Endodermal cell (in vitro differentiated cells): ENCODE results near the gene STX17. TPM values are rescaled to one million over a fixed set of nuclear protein-coding genes. Genes with fewer than 3 reads are reported as not detected.

Experiments
- DNase-seq: peaks from one replicate; pipeline ENCODE4 v3.0.0-alpha.2; 2017
- H3K27ac ChIP-seq: 2 replicates; pipeline ENCODE4 v1.5.1; 2013; ENCODE audit warnings: mild to moderate bottlenecking, low read depth, low read length, moderate library complexity
- H3K27me3 ChIP-seq: 2 replicates; pipeline ENCODE4 v1.6.1; 2013; ENCODE audit warnings: mild to moderate bottlenecking, low read length, moderate library complexity; ENCODE audit not compliant: insufficient read depth, control insufficient read depth, poor library complexity, severe bottlenecking
- H3K36me3 ChIP-seq: 2 replicates; pipeline ENCODE4 v1.7.0; 2013; ENCODE audit warnings: mild to moderate bottlenecking, low read length, moderate library complexity; ENCODE audit not compliant: control insufficient read depth, insufficient read depth
- H3K4me1 ChIP-seq: one replicate; pipeline ENCODE4 v1.7.0; 2013; ENCODE audit warnings: low read length; ENCODE audit not compliant: control insufficient read depth, insufficient read depth
- H3K4me3 ChIP-seq: 2 replicates; pipeline ENCODE4 v1.5.1; 2013; ENCODE audit warnings: mild to moderate bottlenecking, low read length, moderate library complexity
- H3K9ac ChIP-seq: 2 replicates; pipeline ENCODE4 v1.6.1; 2013; ENCODE audit warnings: mild to moderate bottlenecking, low read length, moderate library complexity; ENCODE audit not compliant: poor library complexity, severe bottlenecking; ENCODE audit errors: extremely low read depth
- H3K9me3 ChIP-seq: 2 replicates; pipeline ENCODE4 v1.6.1; 2013; ENCODE audit warnings: mild to moderate bottlenecking, low read length, moderate library complexity; ENCODE audit not compliant: control insufficient read depth
- H3K27ac Mint-ChIP-seq: 2 replicates; pipeline ENCODE4 v1.8.0; 2020; ENCODE audit warnings: mixed read lengths
- H3K27me3 Mint-ChIP-seq: 2 replicates; pipeline ENCODE4 v1.8.0; 2021; ENCODE audit warnings: mild to moderate bottlenecking, mixed read lengths; ENCODE audit not compliant: insufficient read depth
- H3K36me3 Mint-ChIP-seq: 2 replicates; pipeline ENCODE4 v1.8.0; 2020; ENCODE audit warnings: low read depth, mixed read lengths
- H3K4me1 Mint-ChIP-seq: 2 replicates; pipeline ENCODE4 v1.8.0; 2020; ENCODE audit warnings: mixed read lengths
- H3K4me3 Mint-ChIP-seq: 2 replicates; pipeline ENCODE4 v1.8.0; 2020; ENCODE audit warnings: mild to moderate bottlenecking, moderate library complexity, mixed read lengths
- H3K9me3 Mint-ChIP-seq: 2 replicates; pipeline ENCODE4 v1.8.0; 2020; ENCODE audit warnings: mild to moderate bottlenecking, mixed read lengths
- CTCF ChIP-seq: fragments of 200-600 bp; sonication (generic); conservative IDR thresholded peaks from 2 replicates; pipeline ENCODE4 v1.5.0; 2021; ENCODE audit warnings: antibody characterized with exemption, mild to moderate bottlenecking
- WGBS, 2 experiments: methylation state at CpG; one replicate each; pipeline versions ENCODE4 v1.1.5 to v1.1.7; 2013; ENCODE audit warnings: missing lambda C conversion rate in 2 of 2, mixed read lengths in 1 of 2; ENCODE audit not compliant: insufficient coverage in 1 of 2, insufficient read length in 1 of 2; 5-methylcytosine and 5-hydroxymethylcytosine counted together
- total RNA-seq, 2 donors: library from RNA; stranded (reverse); fragmentation: NEBNext Ultra II Directional in 1 of 2; extraction: Animal tissue kit (Norgen Biotek cat#: 25700) in 1 of 2; gene quantifications; 2 replicates in 1 of 2; 3 replicates in 1 of 2; pipeline ENCODE4 v1.2.1, GENCODE V29; 2021

STX17 gene
- total RNA-seq, 2 donors from 2014 or later = 31.6 to 47.4 TPM

GRCh38 chr9:99866398-99866797 lies 40.1 kb upstream of the STX17 start:
- Mint-ChIP-seq H3K4me3 (no peak overlapping the region), H3K36me3 (no peaks in the 10 kb centered on the region), H3K4me1 (peaks cover 9% of the 10 kb centered on the region), H3K27me3 (no peaks in the 10 kb centered on the region), H3K27ac (no peak overlapping the region), H3K9me3 (no peaks in the 10 kb centered on the region)
- H3K36me3 ChIP-seq = no peaks in the 10 kb centered on the region
- H3K9me3 ChIP-seq = no peaks in the 10 kb centered on the region
- TF ChIP-seq CTCF = no peak
- peaks cover 8% of the 10 kb centered on the region for H3K4me1 ChIP-seq
- no peak overlapping the region for H3K27ac ChIP-seq
- H3K9ac ChIP-seq = no peak overlapping the region
- no peak for DNase-seq
- no peak overlapping the region for H3K4me3 ChIP-seq
- 88% methylated on average over 2 of the region's 2 CpGs; no CpG with 5 or more reads in 1 of the 2 experiments for WGBS, 2 experiments
- no peaks in the 10 kb centered on the region for H3K27me3 ChIP-seq

- no peaks in the 10 kb centered on the region for H3K9me3 Mint-ChIP-seq
- Histone ChIP-seq H3K4me3 (no peak overlapping the region), H3K9ac (no peak overlapping the region), H3K9me3 (no peaks in the 10 kb centered on the region), H3K27me3 (no peaks in the 10 kb centered on the region), H3K36me3 (no peaks in the 10 kb centered on the region), H3K4me1 (peaks cover 8% of the 10 kb centered on the region), H3K27ac (no peak overlapping the region)
- no peak overlapping the region for H3K4me3 Mint-ChIP-seq
- H3K4me1 Mint-ChIP-seq = peaks cover 9% of the 10 kb centered on the region
- no peaks in the 10 kb centered on the region for H3K27me3 Mint-ChIP-seq
- WGBS, 2 experiments = 62 to 100% methylated on average over 1 to 2 of the region's 3 CpGs
- H3K27ac Mint-ChIP-seq = no peak overlapping the region
- H3K36me3 Mint-ChIP-seq = no peaks in the 10 kb centered on the region
- TF ChIP-seq CTCF = no peak
- no peak for DNase-seq
Measured at GRCh38 chr9:99867536-99867935, 38.9 kb upstream of the STX17 start.

- H3K9me3 Mint-ChIP-seq = no peaks in the 10 kb centered on the region
- H3K36me3 Mint-ChIP-seq = no peaks in the 10 kb centered on the region
- no peak overlapping the region for H3K27ac ChIP-seq
- DNase-seq = no peak
- TF ChIP-seq CTCF = no peak
- no peaks in the 10 kb centered on the region for H3K36me3 ChIP-seq
- H3K27me3 Mint-ChIP-seq = no peaks in the 10 kb centered on the region
- no peak overlapping the region for H3K4me3 Mint-ChIP-seq
- H3K4me1 Mint-ChIP-seq = peaks cover 8% of the 10 kb centered on the region
- no peak overlapping the region for H3K27ac Mint-ChIP-seq
- H3K27me3 ChIP-seq = no peaks in the 10 kb centered on the region
- no peak overlapping the region for H3K4me3 ChIP-seq
- peaks cover 8% of the 10 kb centered on the region for H3K4me1 ChIP-seq
- H3K9ac ChIP-seq = no peak overlapping the region
- no peaks in the 10 kb centered on the region for H3K9me3 ChIP-seq
Measured at GRCh38 chr9:99867968-99868367, 38.5 kb upstream of the STX17 start.
